Esophagus squamous epithelium (tissue), 5 donors: ENCODE data around the gene SLC12A2. TPM values are rescaled to one million over a fixed set of nuclear protein-coding genes. Genes with fewer than 3 reads are reported as not detected.

Source experiments
- DNase-seq: peaks from one replicate; lab custom pipeline; 2025; lab: John Stamatoyannopoulos, UW
- H3K27ac ChIP-seq, 4 donors: fragments of 200-600 bp; sonication (generic); one replicate each; pipeline ENCODE4 v1.5.1; 2016 to 2019; ENCODE audit warnings: mild to moderate bottlenecking in 1 of 4
- H3K27me3 ChIP-seq, 4 donors: fragments of 200-600 bp; sonication (generic); 1 replicate in 3 of 4; 2 replicates in 1 of 4; pipeline versions ENCODE4 v1.5.1 to v1.6.0; 2017 to 2021; ENCODE audit warnings: antibody characterized with exemption in 1 of 4
- H3K36me3 ChIP-seq, 3 donors: fragments of 200-600 bp; sonication (generic); one replicate each; pipeline ENCODE4 v1.5.1; 2016 to 2019
- H3K4me1 ChIP-seq, 3 donors: fragments of 200-600 bp; sonication (generic); one replicate each; pipeline ENCODE4 v1.5.1; 2017 to 2019
- H3K4me3 ChIP-seq, 4 donors: fragments of 200-600 bp; sonication (generic); 1 replicate in 3 of 4; 2 replicates in 1 of 4; pipeline ENCODE4 v1.5.1; 2016 to 2019; ENCODE audit warnings: mild to moderate bottlenecking in 2 of 4, moderate library complexity in 1 of 4
- H3K9me3 ChIP-seq, 3 donors: fragments of 200-600 bp; sonication (generic); one replicate each; pipeline ENCODE4 v1.5.1; 2016 to 2019
- CTCF ChIP-seq, 6 experiments: fragments of 450-650 bp in 4 of 6; fragments of 200-600 bp in 2 of 6; sonication (generic) in 2 of 6; IDR thresholded peaks; one replicate each; pipeline ENCODE4 v1.5.1; 2016 to 2019; ENCODE audit warnings: antibody characterized with exemption in 6 of 6, mild to moderate bottlenecking in 4 of 6, moderate library complexity in 4 of 6
- POLR2A ChIP-seq, 4 donors: fragments of 450-650 bp; IDR thresholded peaks; one replicate each; pipeline ENCODE4 v1.6.1; 2017; ENCODE audit warnings: antibody characterized with exemption in 4 of 4, mild to moderate bottlenecking in 4 of 4, moderate library complexity in 3 of 4
- WGBS, 2 donors: methylation state at CpG; one replicate each; pipeline ENCODE4 v1.1.5; 2018; 5-methylcytosine and 5-hydroxymethylcytosine counted together
- intact Hi-C: fragments of 100-400 bp; cut with DNase I; formaldehyde crosslinking; loops from one replicate; pipeline ENCODE4 v1.15.0; 2022
- total RNA-seq, 4 donors: library from RNA; depleted of rRNA; stranded (reverse); fragments of >200 nt; gene quantifications; one replicate each; pipeline ENCODE4 v1.1.0, GENCODE V29; 2016
- donor health status: DM: yes; HTN: yes; CAD: no.

Gene SLC12A2
- total RNA-seq, 4 donors from 2014 or later: 8.9 to 20.1 (median 20.0) TPM

GRCh38 chr5:128154943-128155342, 71.4 kb downstream of the SLC12A2 start:
- Histone ChIP-seq H3K9me3 (no peaks in the 10 kb centered on the region), H3K4me3 (no peak overlapping the region), H3K27me3 (no peaks in the 10 kb centered on the region), H3K36me3 (peaks cover 0 to 55% (median 0%) of the 10 kb centered on the region in 3 donors), H3K4me1 (no peaks in the 10 kb centered on the region), H3K27ac (no peak overlapping the region)
- no peak for DNase-seq
- TF ChIP-seq POLR2A (IDR thresholded peaks at IDR 0.05): no peak
- TF ChIP-seq CTCF (IDR thresholded peaks at IDR 0.05): no peak
- intact Hi-C loops: no loop called here
- WGBS, 2 donors: 64 to 90% methylated on average over 3 of the region's 3 CpGs

- Histone ChIP-seq H3K9me3 (no peaks in the 10 kb centered on the region), H3K27me3 (no peaks in the 10 kb centered on the region), H3K4me3 (no peak overlapping the region), H3K36me3 (peaks cover 0 to 57% (median 0%) of the 10 kb centered on the region in 3 donors), H3K4me1 (no peaks in the 10 kb centered on the region), H3K27ac (no peak overlapping the region)
- TF ChIP-seq CTCF (IDR thresholded peaks at IDR 0.05): no peak
- no peak for TF ChIP-seq POLR2A (IDR thresholded peaks at IDR 0.05)
- DNase-seq: no peak
- intact Hi-C loops: no loop called here
Observed at GRCh38 chr5:128155776-128156175, 72.2 kb downstream of the SLC12A2 start.

GRCh38 chr5:128156521-128156920, 73.0 kb downstream of the SLC12A2 start:
- no peak overlapping the region for H3K27ac ChIP-seq
- H3K4me3 ChIP-seq: no peak overlapping the region
- intact Hi-C loops: no loop called here
- H3K36me3 ChIP-seq: peaks cover 0 to 54% (median 0%) of the 10 kb centered on the region in 3 donors
- no peaks in the 10 kb centered on the region for H3K9me3 ChIP-seq
- no peak for DNase-seq
- WGBS, 2 donors: 84 to 93% methylated on average over 3 of the region's 3 CpGs
- no peaks in the 10 kb centered on the region for H3K27me3 ChIP-seq
- no peaks in the 10 kb centered on the region for H3K4me1 ChIP-seq
- TF ChIP-seq CTCF (IDR thresholded peaks at IDR 0.05) (no peak), POLR2A (IDR thresholded peaks at IDR 0.05) (no peak)

- Histone ChIP-seq H3K4me3 (no peak overlapping the region), H3K9me3 (no peaks in the 10 kb centered on the region), H3K36me3 (peaks cover 0 to 51% (median 0%) of the 10 kb centered on the region in 3 donors), H3K27me3 (no peaks in the 10 kb centered on the region), H3K27ac (no peak overlapping the region), H3K4me1 (no peaks in the 10 kb centered on the region)
- no peak for DNase-seq
- intact Hi-C loops: no loop called here
- WGBS, 2 donors: 83 to 100% methylated on average over 3 of the region's 3 CpGs
- TF ChIP-seq POLR2A (IDR thresholded peaks at IDR 0.05) (no peak), CTCF (IDR thresholded peaks at IDR 0.05) (no peak)
Observed at GRCh38 chr5:128158342-128158741, 74.8 kb downstream of the SLC12A2 start.

- no peak for DNase-seq
- H3K4me3 ChIP-seq: no peak overlapping the region
- 33 to 38% methylated on average over 2 of the region's 2 CpGs for WGBS, 2 donors
- H3K4me1 ChIP-seq: no peaks in the 10 kb centered on the region
- peaks cover 0 to 35% (median 0%) of the 10 kb centered on the region in 3 donors for H3K36me3 ChIP-seq
- H3K27me3 ChIP-seq: no peaks in the 10 kb centered on the region
- no peak overlapping the region for H3K27ac ChIP-seq
- TF ChIP-seq CTCF (IDR thresholded peaks at IDR 0.05): no peak
- no peak for TF ChIP-seq POLR2A (IDR thresholded peaks at IDR 0.05)
- H3K9me3 ChIP-seq: no peaks in the 10 kb centered on the region
- intact Hi-C loops: no loop called here
Observed at GRCh38 chr5:128163991-128164390, 80.4 kb downstream of the SLC12A2 start.
